Hepatic stellate cell (primary cell): Measurements from ENCODE around the gene PPP1R13B.

Experiments used
- DNase-seq: peaks from one replicate; pipeline ENCODE4 v3.0.0; 2011; ENCODE audit warnings: low spot score

The PPP1R13B gene

GRCh38 chr14:103685276-103686211 lies 161.8 kb downstream of the PPP1R13B start:
- DNase-seq = no peak

GRCh38 chr14:103684871-103685270 lies 162.5 kb downstream of the PPP1R13B start:
- no peak for DNase-seq

GRCh38 chr14:103684471-103684870 lies 162.9 kb downstream of the PPP1R13B start:
- no peak for DNase-seq
